GM23338 (cell line): Measurements from ENCODE around the gene TMEM60.

Experiments used
- CREB1 ChIP-seq: fragments of 250-450 bp; sonication (Bioruptor Pico); IDR thresholded peaks from 2 replicates; pipeline ENCODE4 v1.5.0; 2020; ENCODE audit warnings: low read depth, mild to moderate bottlenecking, moderate library complexity
- EZH2 ChIP-seq: fragments of 200-600 bp; sonication (generic); IDR thresholded peaks from one replicate; pipeline ENCODE4 v1.8.0; 2017; ENCODE audit warnings: antibody characterized with exemption, mild to moderate bottlenecking, low read depth; ENCODE audit not compliant: unreplicated experiment
- POLR2AphosphoS5 ChIP-seq: IDR thresholded peaks from 2 replicates; pipeline ENCODE4 v1.6.1; 2016; ENCODE audit warnings: antibody characterized with exemption, low read depth
- STAT1 ChIP-seq: IDR thresholded peaks from one replicate; pipeline ENCODE4 v1.6.1; 2016; ENCODE audit warnings: antibody characterized with exemption; ENCODE audit not compliant: unreplicated experiment
- TF ChIP-seq, protein P1 (sequence below), 2 experiments: fragments of 200-600 bp in 1 of 2; sonication (generic) in 1 of 2; conservative IDR thresholded peaks; 2 replicates each; pipeline versions ENCODE4 v1.5.1 to v1.6.1; 2016 to 2017; ENCODE audit warnings: antibody characterized with exemption in 2 of 2, low read depth in 2 of 2, mild to moderate bottlenecking in 2 of 2, moderate library complexity in 1 of 2
- TF ChIP-seq, protein P2 (sequence below): IDR thresholded peaks from 2 replicates; pipeline ENCODE4 v1.6.1; 2016; ENCODE audit warnings: antibody characterized with exemption

DNA sequence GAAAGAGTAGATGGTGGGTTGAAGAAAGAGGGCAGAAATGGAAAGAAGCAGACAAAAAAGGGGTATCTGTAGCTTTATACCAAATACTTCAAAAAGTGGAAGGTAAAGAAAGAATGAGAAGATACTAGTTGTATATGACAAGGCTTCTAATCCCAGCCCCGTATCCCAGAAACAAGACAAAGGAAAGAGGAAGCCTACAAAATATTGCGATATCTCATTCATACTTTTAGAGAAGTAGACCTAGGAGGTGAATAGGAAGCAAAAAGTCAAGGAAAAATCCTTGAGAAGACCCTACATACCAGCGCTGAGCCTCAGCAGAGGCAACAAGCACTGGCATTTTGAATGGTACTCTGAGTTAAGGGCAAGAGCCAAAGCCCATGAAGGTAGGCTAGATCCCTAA, 26.9 kb upstream of the TMEM60 start:
- no peak for TF ChIP-seq STAT1
- no peak for TF ChIP-seq CREB1 (CRISPR knock-in tag)
- TF ChIP-seq, protein P1, sequence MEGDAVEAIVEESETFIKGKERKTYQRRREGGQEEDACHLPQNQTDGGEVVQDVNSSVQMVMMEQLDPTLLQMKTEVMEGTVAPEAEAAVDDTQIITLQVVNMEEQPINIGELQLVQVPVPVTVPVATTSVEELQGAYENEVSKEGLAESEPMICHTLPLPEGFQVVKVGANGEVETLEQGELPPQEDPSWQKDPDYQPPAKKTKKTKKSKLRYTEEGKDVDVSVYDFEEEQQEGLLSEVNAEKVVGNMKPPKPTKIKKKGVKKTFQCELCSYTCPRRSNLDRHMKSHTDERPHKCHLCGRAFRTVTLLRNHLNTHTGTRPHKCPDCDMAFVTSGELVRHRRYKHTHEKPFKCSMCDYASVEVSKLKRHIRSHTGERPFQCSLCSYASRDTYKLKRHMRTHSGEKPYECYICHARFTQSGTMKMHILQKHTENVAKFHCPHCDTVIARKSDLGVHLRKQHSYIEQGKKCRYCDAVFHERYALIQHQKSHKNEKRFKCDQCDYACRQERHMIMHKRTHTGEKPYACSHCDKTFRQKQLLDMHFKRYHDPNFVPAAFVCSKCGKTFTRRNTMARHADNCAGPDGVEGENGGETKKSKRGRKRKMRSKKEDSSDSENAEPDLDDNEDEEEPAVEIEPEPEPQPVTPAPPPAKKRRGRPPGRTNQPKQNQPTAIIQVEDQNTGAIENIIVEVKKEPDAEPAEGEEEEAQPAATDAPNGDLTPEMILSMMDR (conservative IDR thresholded peaks at IDR 0.05; ENCODE audit: low read depth in 2 of 2) = no peak
- TF ChIP-seq POLR2AphosphoS5 = no peak
- TF ChIP-seq, protein P2, sequence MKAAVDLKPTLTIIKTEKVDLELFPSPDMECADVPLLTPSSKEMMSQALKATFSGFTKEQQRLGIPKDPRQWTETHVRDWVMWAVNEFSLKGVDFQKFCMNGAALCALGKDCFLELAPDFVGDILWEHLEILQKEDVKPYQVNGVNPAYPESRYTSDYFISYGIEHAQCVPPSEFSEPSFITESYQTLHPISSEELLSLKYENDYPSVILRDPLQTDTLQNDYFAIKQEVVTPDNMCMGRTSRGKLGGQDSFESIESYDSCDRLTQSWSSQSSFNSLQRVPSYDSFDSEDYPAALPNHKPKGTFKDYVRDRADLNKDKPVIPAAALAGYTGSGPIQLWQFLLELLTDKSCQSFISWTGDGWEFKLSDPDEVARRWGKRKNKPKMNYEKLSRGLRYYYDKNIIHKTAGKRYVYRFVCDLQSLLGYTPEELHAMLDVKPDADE = no peak
- no peak for TF ChIP-seq EZH2
